DOHH2 (cell line): ENCODE results near the gene NAV2.

ENCODE experiments used
- H3F3A ChIP-seq: fragments of 200-600 bp; sonication (generic), shearing (Covaris generic); 2 replicates; pipeline ENCODE4 v1.6.0; 2016; ENCODE audit warnings: antibody characterized with exemption, mild to moderate bottlenecking; ENCODE audit not compliant: control insufficient read depth, insufficient read depth
- H3K27ac ChIP-seq: fragments of 200-600 bp; sonication (generic); 2 replicates; pipeline ENCODE4 v1.5.1; 2014; ENCODE audit warnings: low read depth, mild to moderate bottlenecking, low read length, moderate library complexity
- H3K27me3 ChIP-seq: fragments of 200-600 bp; sonication (generic); 2 replicates; pipeline ENCODE4 v1.6.1; 2014; ENCODE audit warnings: mild to moderate bottlenecking, low read length, mixed read lengths; ENCODE audit not compliant: control insufficient read depth
- H3K36me3 ChIP-seq: fragments of 200-600 bp; sonication (generic); 2 replicates; pipeline ENCODE4 v1.6.1; 2014; ENCODE audit warnings: mild to moderate bottlenecking, low read length, moderate library complexity, mixed read lengths; ENCODE audit not compliant: control insufficient read depth
- H3K4me1 ChIP-seq: fragments of 200-600 bp; sonication (generic); 2 replicates; pipeline ENCODE4 v1.6.1; 2014; ENCODE audit warnings: mild to moderate bottlenecking, low read length, mixed read lengths; ENCODE audit not compliant: control insufficient read depth
- H3K4me2 ChIP-seq: fragments of 200-600 bp; sonication (generic); 2 replicates; pipeline ENCODE4 v1.6.0; 2014; ENCODE audit warnings: mild to moderate bottlenecking, low read length, moderate library complexity
- H3K4me3 ChIP-seq: fragments of 200-600 bp; sonication (generic); 2 replicates; pipeline ENCODE4 v1.5.1; 2014; ENCODE audit warnings: mild to moderate bottlenecking, low read length, mixed read lengths
- H3K79me2 ChIP-seq: fragments of 200-600 bp; sonication (generic); 2 replicates; pipeline ENCODE4 v1.6.1; 2014; ENCODE audit warnings: mild to moderate bottlenecking, low read length, mixed read lengths; ENCODE audit not compliant: control insufficient read depth
- H3K9me2 ChIP-seq: fragments of 200-600 bp; sonication (generic); replicated peaks from 2 replicates; pipeline ENCODE4 v1.6.1; 2014; ENCODE audit warnings: mild to moderate bottlenecking, low read length, mixed read lengths; ENCODE audit not compliant: control insufficient read depth
- H3K9me3 ChIP-seq: fragments of 200-600 bp; sonication (generic); 2 replicates; pipeline ENCODE4 v1.6.1; 2014; ENCODE audit warnings: antibody characterized with exemption, low read length, mixed read lengths; ENCODE audit not compliant: control insufficient read depth, insufficient read depth
- H4K20me1 ChIP-seq: fragments of 200-600 bp; sonication (generic); 2 replicates; pipeline ENCODE4 v1.6.0; 2014; ENCODE audit warnings: low read depth, mild to moderate bottlenecking, antibody characterized with exemption, low read length, moderate library complexity; ENCODE audit not compliant: control insufficient read depth, insufficient read depth
- CTCF ChIP-seq: fragments of 200-600 bp; sonication (generic); IDR thresholded peaks from one replicate; pipeline ENCODE4 v1.5.1; 2014; ENCODE audit warnings: antibody characterized with exemption, mild to moderate bottlenecking, low read depth, low read length; ENCODE audit not compliant: poor library complexity, severe bottlenecking
- EZH2phosphoT487 ChIP-seq: fragments of 200-600 bp; sonication (generic); IDR thresholded peaks from 2 replicates; pipeline ENCODE4 v1.6.1; 2017; ENCODE audit warnings: borderline replicate concordance, mild to moderate bottlenecking, antibody characterized with exemption, low read length, moderate library complexity, mixed read lengths

Gene NAV2

GRCh38 chr11:19721176-19721575 lies 8.5 kb downstream of the NAV2 start:
- Histone ChIP-seq H3F3A (no peaks in the 10 kb centered on the region), H3K9me3 (no peaks in the 10 kb centered on the region), H3K4me3 (no peak overlapping the region), H4K20me1 (no peaks in the 10 kb centered on the region), H3K36me3 (no peaks in the 10 kb centered on the region), H3K27ac (no peak overlapping the region), H3K9me2 (no peaks in the 10 kb centered on the region), H3K79me2 (no peaks in the 10 kb centered on the region), H3K4me2 (no peak overlapping the region), H3K27me3 (0 out of 2 replicates have a peak, but pooled peaks cover 2% of the 10 kb centered on the region), H3K4me1 (no peaks in the 10 kb centered on the region)
- TF ChIP-seq CTCF (no peak), EZH2phosphoT487 (no peak)

GRCh38 chr11:19722702-19723101 lies 10.1 kb downstream of the NAV2 start:
- H3K9me3 ChIP-seq, result no peaks in the 10 kb centered on the region
- no peaks in the 10 kb centered on the region for H3F3A ChIP-seq
- H4K20me1 ChIP-seq, result no peaks in the 10 kb centered on the region
- TF ChIP-seq CTCF, result no peak
- TF ChIP-seq EZH2phosphoT487, result no peak
- H3K4me3 ChIP-seq, result no peak overlapping the region
- H3K79me2 ChIP-seq, result no peaks in the 10 kb centered on the region
- no peak overlapping the region for H3K27ac ChIP-seq
- 0 out of 2 replicates have a peak, but pooled peaks cover 2% of the 10 kb centered on the region for H3K27me3 ChIP-seq
- H3K9me2 ChIP-seq, result no peaks in the 10 kb centered on the region
- no peaks in the 10 kb centered on the region for H3K4me1 ChIP-seq
- H3K36me3 ChIP-seq, result no peaks in the 10 kb centered on the region
- H3K4me2 ChIP-seq, result no peak overlapping the region

GRCh38 chr11:19723572-19724342 lies 11.1 kb downstream of the NAV2 start:
- no peaks in the 10 kb centered on the region for H3K9me3 ChIP-seq
- no peaks in the 10 kb centered on the region for H4K20me1 ChIP-seq
- no peak overlapping the region for H3K4me2 ChIP-seq
- no peak for TF ChIP-seq EZH2phosphoT487
- no peak overlapping the region for H3K4me3 ChIP-seq
- H3K4me1 ChIP-seq, result no peaks in the 10 kb centered on the region
- H3K36me3 ChIP-seq, result no peaks in the 10 kb centered on the region
- no peaks in the 10 kb centered on the region for H3K79me2 ChIP-seq
- H3K27ac ChIP-seq, result no peak overlapping the region
- H3K9me2 ChIP-seq, result no peaks in the 10 kb centered on the region
- 0 out of 2 replicates have a peak, but pooled peaks cover 2% of the 10 kb centered on the region for H3K27me3 ChIP-seq
- no peaks in the 10 kb centered on the region for H3F3A ChIP-seq

- Histone ChIP-seq H3K27me3 (0 out of 2 replicates have a peak, but pooled peaks cover 2% of the 10 kb centered on the region), H3K4me3 (no peak overlapping the region), H3K36me3 (no peaks in the 10 kb centered on the region), H4K20me1 (no peaks in the 10 kb centered on the region), H3K4me2 (no peak overlapping the region), H3F3A (no peaks in the 10 kb centered on the region), H3K79me2 (no peaks in the 10 kb centered on the region), H3K9me3 (no peaks in the 10 kb centered on the region), H3K27ac (no peak overlapping the region), H3K4me1 (no peaks in the 10 kb centered on the region), H3K9me2 (no peaks in the 10 kb centered on the region)
- TF ChIP-seq EZH2phosphoT487 (no peak), CTCF (no peak)
These were observed 12.1 kb downstream of the NAV2 start for GRCh38 chr11:19724765-19725164.
